ENCODE measurements around the gene C4orf33.

Gene C4orf33

GRCh38 chr4:129144755-129145206 is 48.8 kb downstream of the C4orf33 start:
- no peak overlapping the region for H3K4me2 ChIP-seq (ENCODE audit: low read length)
- no peaks in the 10 kb centered on the region for H3K36me3 ChIP-seq (replicated peaks; ENCODE audit: low read depth, low read length)
- no peak overlapping the region for H3K9ac ChIP-seq (ENCODE audit: low read length)
- H4K20me1 ChIP-seq (ENCODE audit: insufficient read depth, low read length): no peaks in the 10 kb centered on the region
- H3K79me2 ChIP-seq (ENCODE audit: low read length): no peaks in the 10 kb centered on the region
- H3K4me1 ChIP-seq (ENCODE audit: low read length): no peaks in the 10 kb centered on the region
- H3K4me3 ChIP-seq (ENCODE audit: low read length): no peak overlapping the region
- H3K27ac ChIP-seq (ENCODE audit: low read length): no peak overlapping the region
- no peaks in the 10 kb centered on the region for H3K9me3 ChIP-seq (ENCODE audit: insufficient read depth, low read length)
- TF ChIP-seq EZH2phosphoT487 (IDR thresholded peaks at IDR 0.05; ENCODE audit: low read depth): no peak
- TF ChIP-seq CTCF (IDR thresholded peaks at IDR 0.05; ENCODE audit: low read depth, low read length): no peak
- H2AFZ ChIP-seq (ENCODE audit: low read depth, low read length): no peak overlapping the region
- H3K27me3 ChIP-seq (ENCODE audit: low read depth, low read length): no peaks in the 10 kb centered on the region

GRCh38 chr4:129145222-129145730 is 49.3 kb downstream of the C4orf33 start:
- Histone ChIP-seq H3K4me1 (ENCODE audit: low read length) (no peaks in the 10 kb centered on the region), H3K9ac (ENCODE audit: low read length) (no peak overlapping the region), H3K27me3 (ENCODE audit: low read depth, low read length) (no peaks in the 10 kb centered on the region), H3K4me2 (ENCODE audit: low read length) (no peak overlapping the region), H3K9me3 (ENCODE audit: insufficient read depth, low read length) (no peaks in the 10 kb centered on the region), H3K36me3 (replicated peaks; ENCODE audit: low read depth, low read length) (no peaks in the 10 kb centered on the region), H3K79me2 (ENCODE audit: low read length) (no peaks in the 10 kb centered on the region), H3K4me3 (ENCODE audit: low read length) (no peak overlapping the region), H2AFZ (ENCODE audit: low read depth, low read length) (no peak overlapping the region), H4K20me1 (ENCODE audit: insufficient read depth, low read length) (no peaks in the 10 kb centered on the region), H3K27ac (ENCODE audit: low read length) (no peak overlapping the region)
- no peak for TF ChIP-seq EZH2phosphoT487 (IDR thresholded peaks at IDR 0.05; ENCODE audit: low read depth)
- no peak for TF ChIP-seq CTCF (IDR thresholded peaks at IDR 0.05; ENCODE audit: low read depth, low read length)

GRCh38 chr4:129146639-129147038 is 50.7 kb downstream of the C4orf33 start:
- Histone ChIP-seq H3K79me2 (ENCODE audit: low read length) (no peaks in the 10 kb centered on the region), H3K9ac (ENCODE audit: low read length) (no peak overlapping the region), H3K4me2 (ENCODE audit: low read length) (no peak overlapping the region), H3K4me1 (ENCODE audit: low read length) (no peaks in the 10 kb centered on the region), H3K4me3 (ENCODE audit: low read length) (no peak overlapping the region), H4K20me1 (ENCODE audit: insufficient read depth, low read length) (no peaks in the 10 kb centered on the region), H3K27me3 (ENCODE audit: low read depth, low read length) (no peaks in the 10 kb centered on the region), H2AFZ (ENCODE audit: low read depth, low read length) (no peak overlapping the region), H3K9me3 (ENCODE audit: insufficient read depth, low read length) (no peaks in the 10 kb centered on the region), H3K27ac (ENCODE audit: low read length) (no peak overlapping the region), H3K36me3 (replicated peaks; ENCODE audit: low read depth, low read length) (no peaks in the 10 kb centered on the region)
- peak; percentile 40 for TF ChIP-seq CTCF (IDR thresholded peaks at IDR 0.05; ENCODE audit: low read depth, low read length)
- no peak for TF ChIP-seq EZH2phosphoT487 (IDR thresholded peaks at IDR 0.05; ENCODE audit: low read depth)

- Histone ChIP-seq H3K4me1 (ENCODE audit: low read length) (no peaks in the 10 kb centered on the region), H3K27ac (ENCODE audit: low read length) (no peak overlapping the region), H3K4me2 (ENCODE audit: low read length) (no peak overlapping the region), H2AFZ (ENCODE audit: low read depth, low read length) (no peak overlapping the region), H4K20me1 (ENCODE audit: insufficient read depth, low read length) (no peaks in the 10 kb centered on the region), H3K9me3 (ENCODE audit: insufficient read depth, low read length) (no peaks in the 10 kb centered on the region), H3K79me2 (ENCODE audit: low read length) (no peaks in the 10 kb centered on the region), H3K27me3 (ENCODE audit: low read depth, low read length) (no peaks in the 10 kb centered on the region), H3K9ac (ENCODE audit: low read length) (no peak overlapping the region), H3K4me3 (ENCODE audit: low read length) (no peak overlapping the region), H3K36me3 (replicated peaks; ENCODE audit: low read depth, low read length) (no peaks in the 10 kb centered on the region)
- TF ChIP-seq EZH2phosphoT487 (IDR thresholded peaks at IDR 0.05; ENCODE audit: low read depth): no peak
- TF ChIP-seq CTCF (IDR thresholded peaks at IDR 0.05; ENCODE audit: low read depth, low read length): no peak
Measured at GRCh38 chr4:129148892-129149291, 52.9 kb downstream of the C4orf33 start.
